Measurements from ENCODE around the gene CTTN.

The CTTN gene

GRCh38 chr11:70410276-70411205 lies 12.2 kb downstream of the CTTN start:
- DNase-seq, result no peak

DNA sequence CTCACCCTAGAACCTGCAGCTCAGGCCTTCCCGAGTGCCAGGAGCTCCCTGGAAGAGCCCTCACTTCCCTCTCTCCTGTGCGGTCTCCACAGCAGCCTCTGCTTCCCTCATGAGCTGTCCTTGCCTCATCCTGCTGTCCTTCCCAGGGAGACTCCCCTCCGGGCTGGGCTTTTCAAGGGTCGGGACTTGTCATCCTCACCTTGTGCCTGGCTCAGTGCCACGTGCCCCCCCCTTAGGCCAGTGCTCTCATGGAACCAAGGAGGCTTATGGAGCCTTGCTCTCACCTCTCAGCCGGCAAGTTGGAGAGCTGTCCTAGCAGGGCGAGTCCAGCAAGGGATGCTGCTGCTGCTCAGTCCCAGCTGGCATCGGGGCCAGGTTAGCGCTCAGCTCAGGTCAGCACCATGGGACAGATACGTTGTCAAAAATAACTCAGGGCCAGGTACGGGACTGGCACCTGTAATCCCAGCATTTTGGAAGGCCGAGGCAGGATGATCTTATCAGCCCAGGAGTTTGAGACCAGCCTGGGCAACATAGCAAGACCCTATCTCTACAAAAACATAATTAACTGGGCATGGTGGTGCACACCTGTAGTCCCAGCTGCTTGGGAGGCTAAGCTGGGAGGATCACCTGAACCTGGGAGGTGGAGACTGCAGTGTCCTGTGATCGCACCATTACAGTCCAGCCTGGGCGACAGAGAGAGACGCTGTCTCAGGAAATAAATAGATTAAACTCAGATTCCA lies 13.6 kb downstream of the CTTN start:
- DNase-seq, result no peak

- no peak for DNase-seq
Observed at GRCh38 chr11:70413151-70413550, 14.8 kb downstream of the CTTN start.

- no peak for DNase-seq
Observed at GRCh38 chr11:70414341-70415100, 16.2 kb downstream of the CTTN start.

DNA sequence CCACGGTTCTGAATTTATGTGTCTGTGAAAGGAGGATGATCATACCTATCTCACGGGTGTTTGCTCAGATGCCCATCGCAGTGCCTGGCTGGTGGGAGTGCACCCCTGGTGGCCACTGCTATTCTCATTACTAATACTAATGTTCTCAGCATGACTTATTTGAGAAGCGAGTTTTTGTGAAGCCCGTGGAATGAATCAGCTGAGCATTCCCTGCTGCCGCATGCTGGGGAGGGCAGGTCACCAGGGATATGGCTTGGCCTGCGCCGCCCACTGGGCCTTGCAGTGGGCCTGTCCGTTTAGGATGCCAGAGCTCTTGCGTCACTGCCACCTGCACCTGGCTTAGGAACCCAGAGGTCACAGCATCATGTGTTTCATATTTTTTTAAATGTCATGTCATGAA lies 16.9 kb downstream of the CTTN start:
- no peak for DNase-seq

DNA sequence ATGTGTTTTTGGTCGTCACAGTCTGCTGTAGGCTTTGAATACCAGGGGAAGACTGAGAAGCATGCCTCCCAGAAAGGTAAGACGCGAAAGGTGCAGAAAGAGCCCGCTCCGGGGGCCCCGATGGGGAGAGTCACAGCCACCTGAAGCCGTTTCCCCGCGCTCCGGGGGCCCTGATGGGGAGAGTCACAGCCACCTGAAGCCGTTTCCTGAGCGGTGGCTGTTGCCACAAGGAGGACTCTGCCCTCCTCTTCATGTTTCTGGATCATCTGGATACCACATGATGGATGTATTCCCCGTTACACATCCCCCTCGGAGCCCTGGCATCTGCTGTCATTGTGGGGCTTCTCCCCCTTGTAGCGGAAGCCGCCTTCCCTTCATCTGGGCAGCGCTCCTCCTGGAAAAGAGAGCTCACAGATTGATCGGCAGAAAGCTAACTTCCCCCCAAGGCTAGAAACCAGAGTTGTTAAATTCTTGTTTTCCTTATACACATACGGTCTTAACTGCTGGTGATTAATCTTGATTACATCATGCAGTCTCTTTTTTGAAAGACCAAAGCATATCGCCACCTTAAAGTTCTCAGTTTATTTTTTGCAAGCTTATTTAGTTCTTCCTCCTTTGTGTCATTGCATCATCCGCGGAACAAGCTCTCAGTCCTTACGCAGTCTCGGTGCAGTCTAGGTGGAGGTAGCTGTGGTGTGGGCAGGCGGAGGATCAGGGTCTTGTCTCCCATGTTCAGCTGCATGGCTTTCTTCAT lies 17.5 kb downstream of the CTTN start:
- peak; percentile 23 for DNase-seq

DNA sequence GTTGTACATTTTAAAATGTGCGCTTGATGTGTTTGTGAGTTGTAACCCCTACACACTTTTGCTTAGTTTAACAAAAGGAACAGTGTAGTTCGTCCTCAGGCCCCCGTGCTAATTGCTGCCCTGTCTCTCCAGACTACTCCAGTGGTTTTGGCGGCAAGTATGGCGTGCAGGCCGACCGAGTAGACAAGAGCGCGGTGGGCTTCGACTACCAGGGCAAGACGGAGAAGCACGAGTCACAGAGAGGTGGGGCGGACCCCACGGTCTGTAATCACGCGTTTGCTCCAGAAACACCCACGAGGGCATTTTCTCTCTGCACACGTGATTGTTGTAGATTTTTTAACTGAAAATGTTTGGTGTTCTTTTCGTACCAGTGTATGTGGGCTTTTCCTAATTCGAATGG lies 18.6 kb downstream of the CTTN start:
- DNase-seq, result no peak

DNA sequence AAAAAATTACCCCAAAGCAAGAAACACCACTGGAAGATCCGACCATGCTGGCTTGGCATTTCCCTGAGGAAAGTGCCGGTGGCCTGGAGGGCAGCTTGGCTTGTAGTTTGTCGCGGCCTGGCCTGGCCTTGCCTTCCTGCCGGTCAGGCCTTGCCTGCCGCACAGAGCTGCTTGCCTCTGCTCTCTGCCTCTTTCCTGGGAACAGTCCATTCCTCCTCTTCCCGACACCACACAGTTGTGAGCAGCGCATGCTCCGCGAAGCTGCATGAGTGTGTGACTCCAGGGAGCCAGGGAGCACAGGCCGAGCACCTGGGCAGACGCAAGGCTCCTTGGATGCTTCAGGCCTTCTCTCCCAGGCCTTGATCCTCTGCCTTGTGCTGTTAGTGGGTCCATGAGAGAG lies 19.8 kb downstream of the CTTN start:
- DNase-seq, result no peak

DNA sequence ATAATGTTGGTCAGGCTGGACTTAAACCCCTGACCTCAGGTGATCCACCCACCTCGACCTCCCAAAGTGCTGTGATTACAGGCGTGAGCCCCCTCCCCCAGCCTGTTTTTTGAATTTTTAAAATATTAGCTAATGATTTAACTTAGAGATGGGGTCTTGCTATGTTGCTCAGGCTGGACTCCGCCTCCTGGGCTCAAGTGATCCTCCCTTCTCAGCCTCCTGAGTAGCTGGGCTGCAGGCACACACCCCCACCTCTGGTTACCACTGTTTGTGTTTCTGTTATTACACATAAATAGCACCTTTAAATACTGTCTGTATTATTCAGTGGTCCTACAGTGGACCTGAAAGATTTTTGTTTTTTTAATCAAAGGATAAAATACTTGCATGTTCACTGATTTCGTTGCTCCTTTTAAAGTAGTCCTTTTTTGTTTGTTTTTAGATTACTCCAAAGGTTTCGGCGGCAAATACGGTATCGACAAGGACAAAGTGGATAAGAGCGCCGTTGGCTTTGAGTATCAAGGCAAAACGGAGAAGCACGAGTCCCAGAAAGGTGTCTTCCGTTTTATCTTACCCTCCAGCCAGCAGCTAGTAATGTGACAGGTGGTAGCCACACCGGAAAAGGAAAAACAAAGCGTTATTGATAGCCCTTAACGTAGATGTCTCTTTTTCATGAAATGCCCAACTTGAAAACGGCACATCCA lies 21.1 kb downstream of the CTTN start:
- no peak for DNase-seq

DNA sequence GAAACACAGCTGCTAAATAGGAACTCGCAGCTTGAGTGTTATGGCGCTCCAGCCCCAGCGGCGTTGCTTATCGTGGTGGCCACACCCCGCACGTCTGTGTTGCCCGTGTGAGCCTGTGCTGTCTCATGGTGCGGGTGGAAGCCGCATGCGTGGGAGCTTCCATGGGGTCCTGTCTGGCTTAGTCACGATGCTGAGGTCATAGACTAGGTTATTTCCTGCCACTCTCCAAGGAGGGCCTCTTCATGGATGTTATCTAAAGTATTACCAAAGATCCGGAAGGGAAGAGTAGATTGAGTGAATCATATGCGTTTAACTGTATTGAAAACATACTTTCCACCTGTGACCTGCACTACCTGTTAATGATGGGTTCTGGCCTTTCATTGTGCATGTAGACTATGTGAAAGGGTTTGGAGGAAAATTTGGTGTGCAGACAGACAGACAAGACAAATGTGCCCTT lies 21.7 kb downstream of the CTTN start:
- peak; percentile 52 for DNase-seq

GRCh38 chr11:70420496-70420895 lies 22.2 kb downstream of the CTTN start:
- no peak for DNase-seq

- DNase-seq, result peak; percentile 41
Observed at GRCh38 chr11:70421123-70421522, 22.8 kb downstream of the CTTN start.

GRCh38 chr11:70422692-70423522 lies 24.6 kb downstream of the CTTN start:
- DNase-seq, result no peak

- DNase-seq, result peak; percentile 78
Observed at GRCh38 chr11:70423523-70424505, 25.5 kb downstream of the CTTN start.

DNA sequence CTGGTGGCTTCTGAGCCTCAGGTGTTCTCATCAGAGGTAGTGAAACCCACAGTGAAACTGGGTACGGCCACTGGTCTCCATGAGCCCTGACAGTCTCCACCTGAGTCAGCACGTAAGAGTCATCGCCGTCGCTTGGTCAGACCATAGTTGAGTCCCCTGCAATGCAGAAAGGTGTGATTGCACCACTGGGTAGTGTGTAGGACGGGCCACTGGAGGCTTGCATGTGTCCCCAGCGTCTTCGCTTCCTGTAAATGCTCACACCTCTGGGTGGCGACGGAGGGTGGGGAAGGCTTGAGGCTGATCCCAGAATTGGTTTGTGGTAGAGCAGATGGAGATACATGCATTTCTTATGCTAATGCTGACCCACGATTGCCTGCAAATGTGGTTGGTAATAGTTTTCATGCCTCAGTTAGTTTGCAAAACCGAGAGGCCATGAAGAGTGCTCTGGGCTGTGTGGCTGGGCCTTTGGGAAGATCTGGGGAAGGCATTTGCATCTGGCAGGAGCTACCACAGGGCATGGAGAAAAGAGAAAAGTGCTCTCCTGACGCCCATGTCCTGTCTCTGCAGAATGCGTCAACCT lies 26.5 kb downstream of the CTTN start:
- no peak for DNase-seq

GRCh38 chr11:70427436-70427835 lies 29.1 kb downstream of the CTTN start:
- no peak for DNase-seq

DNA sequence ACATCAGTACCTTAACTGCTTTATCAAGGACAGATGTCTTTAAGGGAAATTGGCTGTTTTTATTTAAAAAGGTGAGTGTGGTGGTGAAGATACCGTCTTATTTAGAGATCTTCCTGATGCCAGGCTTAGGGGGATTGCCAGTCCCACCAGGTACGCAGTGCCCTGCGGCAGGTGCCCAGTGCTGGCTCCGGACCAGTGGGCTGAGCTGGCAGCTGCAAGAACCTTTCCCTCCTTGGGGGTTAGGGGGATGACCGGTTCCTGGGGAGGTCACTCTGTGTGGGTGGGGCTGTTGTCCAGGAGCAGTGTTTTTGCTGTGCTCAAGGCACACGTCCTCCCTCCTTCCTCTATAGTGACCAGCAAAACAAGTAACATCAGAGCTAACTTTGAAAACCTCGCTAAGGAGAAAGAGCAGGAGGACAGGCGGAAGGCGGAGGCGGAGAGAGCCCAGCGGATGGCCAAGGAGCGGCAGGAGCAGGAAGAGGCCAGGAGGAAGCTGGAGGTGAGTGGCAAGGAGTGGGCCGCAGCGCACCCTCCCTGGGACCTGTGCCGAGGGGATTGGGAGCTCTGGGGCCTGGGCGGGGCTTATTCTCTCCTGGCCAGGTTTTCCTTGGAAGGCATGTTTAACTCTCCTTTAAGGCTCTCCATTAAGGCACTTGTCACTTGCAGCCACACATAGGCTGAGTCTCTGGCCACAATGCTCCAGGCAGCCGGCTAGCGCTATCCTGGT lies 30.5 kb downstream of the CTTN start:
- no peak for DNase-seq

DNA sequence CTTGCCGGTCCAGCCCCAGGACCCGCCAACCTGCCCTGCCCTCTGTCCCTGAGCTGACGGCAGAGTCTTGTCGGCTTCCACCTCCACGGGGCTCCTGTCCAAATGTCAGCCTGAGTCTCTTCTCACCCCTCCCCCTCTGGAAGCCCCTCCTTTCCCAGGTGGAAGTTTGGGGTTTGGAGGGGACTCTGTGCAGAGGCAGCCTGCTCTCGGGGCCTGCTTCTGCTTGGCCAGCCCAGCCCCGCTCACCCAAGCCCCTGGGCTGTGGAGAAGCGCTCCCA lies 31.0 kb downstream of the CTTN start:
- no peak for DNase-seq

All from GF-D8 (cell line).